HepG2 (cell line): ENCODE measurements around the gene GRAP. TPM values are rescaled to one million over a fixed set of nuclear protein-coding genes. Genes with fewer than 3 reads are reported as not detected.
A peak's percentile ranks its signal among the peaks of the same experiment; 100 is the strongest.

Source experiments
- AHR ChIP-seq: IDR thresholded peaks from 2 replicates; pipeline ENCODE4 v1.6.1; 2018; ENCODE audit warnings: missing genetic modification reagents, missing compliant biosample characterization
- ARHGAP35 ChIP-seq: sonication (generic); formaldehyde crosslinking; IDR thresholded peaks from 2 replicates; pipeline ENCODE4 v1.9.0; 2022; ENCODE audit warnings: mild to moderate bottlenecking, inconsistent platforms, moderate library complexity, missing genetic modification reagents, borderline replicate concordance
- CAMTA2 ChIP-seq: sonication (generic); formaldehyde crosslinking; IDR thresholded peaks from 2 replicates; pipeline ENCODE4 v1.4.0; 2020; ENCODE audit warnings: mild to moderate bottlenecking, missing genetic modification reagents, borderline replicate concordance
- CC2D1A ChIP-seq: sonication (generic); formaldehyde crosslinking; IDR thresholded peaks from 2 replicates; pipeline ENCODE4 v1.8.1; 2023; ENCODE audit warnings: mild to moderate bottlenecking, missing genetic modification reagents
- HNRNPLL ChIP-seq: fragments of 200-400 bp; formaldehyde crosslinking; IDR thresholded peaks from 2 replicates; pipeline ENCODE4 v1.6.1; 2017; ENCODE audit warnings: mild to moderate bottlenecking, low read depth, low read length; ENCODE audit not compliant: poor library complexity, severe bottlenecking
- ISX ChIP-seq: sonication (generic); formaldehyde crosslinking; conservative IDR thresholded peaks from 2 replicates; pipeline ENCODE4 v1.5.0; 2020; ENCODE audit warnings: missing genetic modification reagents
- MLLT10 ChIP-seq: sonication (generic); formaldehyde crosslinking; IDR thresholded peaks from 2 replicates; pipeline ENCODE4 v1.4.0; 2020; ENCODE audit warnings: missing genetic modification reagents
- NFKB2 ChIP-seq: sonication (generic); formaldehyde crosslinking; IDR thresholded peaks from 2 replicates; pipeline ENCODE4 v1.4.0; 2020; ENCODE audit warnings: missing genetic modification reagents, borderline replicate concordance
- NFKBIZ ChIP-seq: IDR thresholded peaks from 2 replicates; pipeline ENCODE4 v1.6.1; 2018; ENCODE audit warnings: missing genetic modification reagents, missing compliant biosample characterization
- RARA ChIP-seq: IDR thresholded peaks from 2 replicates; pipeline ENCODE4 v1.6.1; 2016; ENCODE audit warnings: missing genetic modification reagents, missing compliant biosample characterization
- SKI ChIP-seq: fragments of 450-650 bp; IDR thresholded peaks from one replicate; pipeline ENCODE4 v1.6.1; 2018; ENCODE audit warnings: mild to moderate bottlenecking; ENCODE audit not compliant: partially characterized antibody
- SMAD3 ChIP-seq: sonication (generic); formaldehyde crosslinking; IDR thresholded peaks from 2 replicates; pipeline ENCODE4 v1.4.0; 2020; ENCODE audit warnings: missing genetic modification reagents
- SNRNP70 ChIP-seq: fragments of 200-400 bp; formaldehyde crosslinking; IDR thresholded peaks from 2 replicates; pipeline ENCODE4 v1.6.1; 2017; ENCODE audit warnings: mild to moderate bottlenecking, low read depth, low read length, moderate library complexity
- TSC22D2 ChIP-seq: sonication (generic); formaldehyde crosslinking; IDR thresholded peaks from 2 replicates; pipeline ENCODE4 v1.5.1; 2020; ENCODE audit warnings: missing genetic modification reagents, mild to moderate bottlenecking, borderline replicate concordance
- ZFX ChIP-seq: sonication (generic); formaldehyde crosslinking; IDR thresholded peaks from 2 replicates; pipeline ENCODE4 v1.4.0; 2020; ENCODE audit warnings: mild to moderate bottlenecking, low read depth, missing genetic modification reagents, moderate library complexity
- ZNF235 ChIP-seq: sonication (generic); formaldehyde crosslinking; IDR thresholded peaks from 2 replicates; pipeline ENCODE4 v1.8.1; 2023; ENCODE audit warnings: mild to moderate bottlenecking, missing genetic modification reagents, borderline replicate concordance
- ZNF251 ChIP-seq: sonication (generic); formaldehyde crosslinking; IDR thresholded peaks from 2 replicates; pipeline ENCODE4 v1.9.0; 2021; ENCODE audit warnings: mild to moderate bottlenecking, missing genetic modification reagents
- ZNF329 ChIP-seq: sonication (generic); formaldehyde crosslinking; IDR thresholded peaks from 2 replicates; pipeline ENCODE4 v1.9.0; 2021; ENCODE audit warnings: low read depth, mild to moderate bottlenecking, missing genetic modification reagents
- ZNF510 ChIP-seq: sonication (generic); formaldehyde crosslinking; IDR thresholded peaks from 2 replicates; pipeline ENCODE4 v1.4.0; 2020; ENCODE audit warnings: low read depth, mild to moderate bottlenecking, missing genetic modification reagents
- ZNF607 ChIP-seq: sonication (generic); formaldehyde crosslinking; IDR thresholded peaks from 2 replicates; pipeline ENCODE4 v1.5.1; 2020; ENCODE audit warnings: missing genetic modification reagents, mild to moderate bottlenecking, borderline replicate concordance
- ZNF780A ChIP-seq: sonication (generic); formaldehyde crosslinking; IDR thresholded peaks from 2 replicates; pipeline ENCODE4 v1.8.0; 2022; ENCODE audit warnings: mild to moderate bottlenecking, missing genetic modification reagents, moderate library complexity
- polyA plus RNA-seq, 8 experiments: library from polyadenylated mRNA; depleted of rRNA in 3 of 8; stranded (reverse) in 7 of 8; unstranded in 1 of 8; fragments of >200 nt; fragmentation: Illumina TruSeq in 4 of 8; extraction: Trizol in 4 of 8; gene quantifications; 2 replicates each; pipeline versions ENCODE4 v1.2.1 to v1.2.3, GENCODE V29; 2011 to 2016; ENCODE audit warnings: low read depth in 4 of 8, missing spikeins in 1 of 8, mixed read lengths in 1 of 8; ENCODE audit not compliant: insufficient read depth in 1 of 8
- total RNA-seq, 5 experiments: library from RNA; depleted of rRNA; stranded (reverse); fragments of >200 nt; fragmentation: Illumina TruSeq; extraction: Trizol; gene quantifications; 2 replicates each; pipeline ENCODE4 v1.2.3, GENCODE V29; 2016; ENCODE audit warnings: low read depth in 1 of 5
- TF ChIP-seq, protein P1 (sequence below): sonication (generic); formaldehyde crosslinking; IDR thresholded peaks from 2 replicates; pipeline ENCODE4 v1.4.0; 2020; ENCODE audit warnings: missing genetic modification reagents, mild to moderate bottlenecking, borderline replicate concordance
- TF ChIP-seq, protein P2 (sequence below): sonication (generic); formaldehyde crosslinking; IDR thresholded peaks from 2 replicates; pipeline ENCODE4 v1.4.0; 2020; ENCODE audit warnings: missing genetic modification reagents
- TF ChIP-seq, protein P3 (sequence below): sonication (generic); formaldehyde crosslinking; IDR thresholded peaks from 2 replicates; pipeline ENCODE4 v1.5.0; 2020; ENCODE audit warnings: mild to moderate bottlenecking, missing genetic modification reagents
- TF ChIP-seq, protein P4 (sequence below): sonication (generic); formaldehyde crosslinking; IDR thresholded peaks from 2 replicates; pipeline ENCODE4 v1.8.0; 2022; ENCODE audit warnings: mild to moderate bottlenecking, missing genetic modification reagents, moderate library complexity

Gene GRAP
- total and polyA plus RNA-seq, 2 of the 13 experiments (the other 11 are each of a cell fraction or from before 2014, with no cell fraction given) = 0.77 to 1.7 TPM

DNA sequence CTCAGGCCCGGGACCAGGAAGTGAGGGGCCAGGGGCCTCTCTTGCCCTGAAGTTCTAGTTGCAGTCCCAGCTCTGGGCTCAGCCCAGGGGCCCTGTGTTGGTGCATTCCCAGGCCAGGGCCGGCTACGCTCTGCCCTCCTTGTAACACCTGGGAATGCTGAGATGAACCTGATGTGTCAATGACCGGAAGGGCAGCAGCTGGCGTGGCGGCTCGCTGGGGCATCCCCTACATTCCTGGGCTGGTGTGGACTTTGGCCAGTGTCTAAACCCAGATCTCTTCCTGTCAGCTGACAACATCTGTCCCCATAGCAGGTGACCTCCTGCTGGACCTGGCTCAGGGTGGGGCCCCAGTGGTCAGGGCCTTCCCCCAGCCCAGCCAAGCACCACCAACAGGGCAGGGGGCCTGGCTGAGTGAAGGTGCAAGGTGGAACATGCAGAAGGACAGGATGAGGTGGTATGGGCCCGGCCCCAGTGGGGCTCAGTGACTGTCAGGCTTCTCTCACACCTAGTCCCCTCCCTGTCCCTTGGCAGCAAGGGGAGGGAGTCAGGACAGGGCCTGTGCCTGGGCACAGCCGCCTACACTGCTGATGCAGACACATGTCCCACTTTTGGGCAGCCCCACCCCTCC lies 58.1 kb downstream of the GRAP start (continued):
- TF ChIP-seq, protein P1, sequence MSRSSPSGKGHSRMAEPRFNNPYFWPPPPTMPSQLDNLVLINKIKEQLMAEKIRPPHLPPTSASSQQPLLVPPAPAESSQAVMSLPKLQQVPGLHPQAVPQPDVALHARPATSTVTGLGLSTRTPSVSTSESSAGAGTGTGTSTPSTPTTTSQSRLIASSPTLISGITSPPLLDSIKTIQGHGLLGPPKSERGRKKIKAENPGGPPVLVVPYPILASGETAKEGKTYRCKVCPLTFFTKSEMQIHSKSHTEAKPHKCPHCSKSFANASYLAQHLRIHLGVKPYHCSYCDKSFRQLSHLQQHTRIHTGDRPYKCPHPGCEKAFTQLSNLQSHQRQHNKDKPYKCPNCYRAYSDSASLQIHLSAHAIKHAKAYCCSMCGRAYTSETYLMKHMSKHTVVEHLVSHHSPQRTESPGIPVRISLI (CRISPR knock-in tag) = peak; percentile 73; the same call in 1 of the 2 replicates
- TF ChIP-seq SMAD3 (CRISPR knock-in tag) (peak; percentile 98), SKI (peak; percentile 98), SNRNP70 (no peak), ZNF235 (0 out of 2 replicates have a peak, but pooled peaks have one; percentile 47), NFKBIZ (peak; percentile 100), CC2D1A (no peak), TSC22D2 (CRISPR knock-in tag) (no peak), ZNF780A (CRISPR knock-in tag) (no peak), ISX (no peak), CAMTA2 (no peak), NFKB2 (CRISPR knock-in tag) (no peak; the same call in 1 of the 2 replicates), ARHGAP35 (CRISPR knock-in tag) (no peak), ZNF329 (0 out of 2 replicates have a peak, but pooled peaks have one; percentile 28), ZNF510 (CRISPR knock-in tag) (no peak), MLLT10 (CRISPR knock-in tag) (no peak), ZFX (CRISPR knock-in tag) (peak; percentile 91), AHR (CRISPR knock-in tag) (peak; percentile 73; the same call in 1 of the 2 replicates), ZNF251 (CRISPR knock-in tag) (no peak), RARA (CRISPR knock-in tag) (peak; percentile 99), ZNF607 (CRISPR knock-in tag) (peak; percentile 92), HNRNPLL (peak; percentile 52)
- TF ChIP-seq, protein P2, sequence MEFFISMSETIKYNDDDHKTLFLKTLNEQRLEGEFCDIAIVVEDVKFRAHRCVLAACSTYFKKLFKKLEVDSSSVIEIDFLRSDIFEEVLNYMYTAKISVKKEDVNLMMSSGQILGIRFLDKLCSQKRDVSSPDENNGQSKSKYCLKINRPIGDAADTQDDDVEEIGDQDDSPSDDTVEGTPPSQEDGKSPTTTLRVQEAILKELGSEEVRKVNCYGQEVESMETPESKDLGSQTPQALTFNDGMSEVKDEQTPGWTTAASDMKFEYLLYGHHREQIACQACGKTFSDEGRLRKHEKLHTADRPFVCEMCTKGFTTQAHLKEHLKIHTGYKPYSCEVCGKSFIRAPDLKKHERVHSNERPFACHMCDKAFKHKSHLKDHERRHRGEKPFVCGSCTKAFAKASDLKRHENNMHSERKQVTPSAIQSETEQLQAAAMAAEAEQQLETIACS (CRISPR knock-in tag) = no peak
- TF ChIP-seq, protein P3, sequence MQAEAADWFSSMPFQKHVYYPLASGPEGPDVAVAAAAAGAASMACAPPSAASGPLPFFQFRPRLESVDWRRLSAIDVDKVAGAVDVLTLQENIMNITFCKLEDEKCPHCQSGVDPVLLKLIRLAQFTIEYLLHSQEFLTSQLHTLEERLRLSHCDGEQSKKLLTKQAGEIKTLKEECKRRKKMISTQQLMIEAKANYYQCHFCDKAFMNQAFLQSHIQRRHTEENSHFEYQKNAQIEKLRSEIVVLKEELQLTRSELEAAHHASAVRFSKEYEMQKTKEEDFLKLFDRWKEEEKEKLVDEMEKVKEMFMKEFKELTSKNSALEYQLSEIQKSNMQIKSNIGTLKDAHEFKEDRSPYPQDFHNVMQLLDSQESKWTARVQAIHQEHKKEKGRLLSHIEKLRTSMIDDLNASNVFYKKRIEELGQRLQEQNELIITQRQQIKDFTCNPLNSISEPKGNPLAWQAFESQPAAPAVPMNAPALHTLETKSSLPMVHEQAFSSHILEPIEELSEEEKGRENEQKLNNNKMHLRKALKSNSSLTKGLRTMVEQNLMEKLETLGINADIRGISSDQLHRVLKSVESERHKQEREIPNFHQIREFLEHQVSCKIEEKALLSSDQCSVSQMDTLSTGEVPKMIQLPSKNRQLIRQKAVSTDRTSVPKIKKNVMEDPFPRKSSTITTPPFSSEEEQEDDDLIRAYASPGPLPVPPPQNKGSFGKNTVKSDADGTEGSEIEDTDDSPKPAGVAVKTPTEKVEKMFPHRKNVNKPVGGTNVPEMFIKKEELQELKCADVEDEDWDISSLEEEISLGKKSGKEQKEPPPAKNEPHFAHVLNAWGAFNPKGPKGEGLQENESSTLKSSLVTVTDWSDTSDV (CRISPR knock-in tag) = no peak
- TF ChIP-seq, protein P4, sequence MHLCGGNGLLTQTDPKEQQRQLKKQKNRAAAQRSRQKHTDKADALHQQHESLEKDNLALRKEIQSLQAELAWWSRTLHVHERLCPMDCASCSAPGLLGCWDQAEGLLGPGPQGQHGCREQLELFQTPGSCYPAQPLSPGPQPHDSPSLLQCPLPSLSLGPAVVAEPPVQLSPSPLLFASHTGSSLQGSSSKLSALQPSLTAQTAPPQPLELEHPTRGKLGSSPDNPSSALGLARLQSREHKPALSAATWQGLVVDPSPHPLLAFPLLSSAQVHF (CRISPR knock-in tag) = no peak
